ENCODE data around the gene TIAM2.

Gene TIAM2

GRCh38 chr6:155088856-155089255 lies 93.7 kb downstream of the TIAM2 start:
- DNase-seq (ENCODE audit: low read depth, low spot score): no peak
- POLR2A ChIA-PET: no interaction called here
- H3K4me3 ChIP-seq (ENCODE audit: low read depth, low read length): no peak overlapping the region
- no peak for TF ChIP-seq CTCF (IDR thresholded peaks at IDR 0.05; ENCODE audit: insufficient read depth, low read length, missing control alignments)
- CTCF ChIA-PET: no interaction called here

- no peak for DNase-seq (ENCODE audit: low read depth, low spot score)
- H3K4me3 ChIP-seq (ENCODE audit: low read depth, low read length): no peak overlapping the region
- no peak for TF ChIP-seq CTCF (IDR thresholded peaks at IDR 0.05; ENCODE audit: insufficient read depth, low read length, missing control alignments)
- CTCF ChIA-PET: interaction anchor here (1.0 kb wide), 1 partner anchor 9 kb away, joined by 3 read pairs; no protein-coding TSS in a partner anchor
- POLR2A ChIA-PET: no interaction called here
These were observed 94.6 kb downstream of the TIAM2 start for GRCh38 chr6:155089746-155090145.

DNA sequence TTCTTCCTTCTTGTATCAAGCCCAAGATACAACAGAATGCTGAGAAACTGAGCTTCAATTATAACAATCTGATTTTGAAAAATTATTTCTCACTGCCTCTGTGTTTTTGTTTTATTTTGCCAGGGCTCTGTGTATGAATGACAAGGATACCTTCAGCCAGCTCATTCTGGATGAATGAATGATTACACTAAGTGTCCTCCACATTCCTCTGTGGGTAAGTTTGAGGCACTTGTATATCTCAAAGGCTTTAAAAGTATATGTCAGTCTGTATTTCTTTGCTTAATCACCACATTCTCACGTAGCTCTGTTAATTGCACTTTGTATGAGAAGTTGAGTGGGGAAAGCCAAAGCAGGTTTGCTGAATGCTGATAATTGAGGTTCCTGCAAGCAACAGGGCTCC lies 95.1 kb downstream of the TIAM2 start:
- DNase-seq (ENCODE audit: low read depth, low spot score): no peak
- ChIA-PET CTCF (interaction anchor here (1.0 kb wide), 1 partner anchor 10 kb away, joined by 3 read pairs; no protein-coding TSS in a partner anchor), POLR2A (no interaction called here)

GRCh38 chr6:155091756-155092155 lies 96.6 kb downstream of the TIAM2 start:
- ChIA-PET CTCF (no interaction called here), POLR2A (no interaction called here)
- no peak for DNase-seq (ENCODE audit: low read depth, low spot score)

More for the DNA sequence above, 95.1 kb downstream of the TIAM2 start:
- TF ChIP-seq CTCF (IDR thresholded peaks at IDR 0.05; ENCODE audit: insufficient read depth, low read length, missing control alignments): no peak
- H3K4me3 ChIP-seq (ENCODE audit: low read depth, low read length): no peak overlapping the region

GRCh38 chr6:155093430-155093829 lies 98.3 kb downstream of the TIAM2 start:
- TF ChIP-seq CTCF (IDR thresholded peaks at IDR 0.05; ENCODE audit: insufficient read depth, low read length, missing control alignments): no peak

More at GRCh38 chr6:155091756-155092155, 96.6 kb downstream of the TIAM2 start:
- TF ChIP-seq CTCF (IDR thresholded peaks at IDR 0.05; ENCODE audit: insufficient read depth, low read length, missing control alignments): no peak
- H3K4me3 ChIP-seq (ENCODE audit: low read depth, low read length): no peak overlapping the region

DNA sequence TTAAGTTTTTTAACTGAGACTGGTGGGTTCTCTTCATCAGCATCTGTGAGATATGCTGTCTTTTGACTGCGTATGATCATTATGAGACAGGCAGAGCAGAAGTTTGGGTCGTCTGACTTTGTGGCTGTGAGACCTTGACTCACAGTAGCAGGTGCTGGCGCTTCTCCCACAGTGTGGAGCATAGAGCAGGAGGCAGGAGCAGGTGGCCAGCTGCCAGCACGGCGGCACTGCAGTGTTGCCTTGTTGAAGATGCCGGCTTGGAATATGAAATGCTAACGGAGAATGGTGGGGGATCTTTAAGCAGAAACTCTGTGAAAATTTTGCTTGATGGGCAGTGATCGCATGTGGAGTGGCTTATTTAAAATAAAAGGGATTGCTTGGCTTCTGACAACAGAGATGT lies 105.0 kb downstream of the TIAM2 start:
- H3K4me3 ChIP-seq (ENCODE audit: low read depth, low read length): no peak overlapping the region
- ChIA-PET CTCF (interaction anchor here (1.5 kb wide), 1 partner anchor 171 kb away, joined by 4 read pairs; no protein-coding TSS in a partner anchor), POLR2A (no interaction called here)
- no peak for DNase-seq (ENCODE audit: low read depth, low spot score)
- TF ChIP-seq CTCF (IDR thresholded peaks at IDR 0.05; ENCODE audit: insufficient read depth, low read length, missing control alignments): no peak

More at GRCh38 chr6:155093430-155093829, 98.3 kb downstream of the TIAM2 start:
- no peak overlapping the region for H3K4me3 ChIP-seq (ENCODE audit: low read depth, low read length)
- CTCF ChIA-PET: no interaction called here
- DNase-seq (ENCODE audit: low read depth, low spot score): no peak
- POLR2A ChIA-PET: no interaction called here

All from AG04449 (cell line).